ENCODE data around the gene IGSF8. TPM values are rescaled to one million over a fixed set of nuclear protein-coding genes. Genes with fewer than 3 reads are reported as not detected.

IGSF8 gene
- polyA plus RNA-seq, 1 of the 3 experiments (the other 2 are of a cell fraction), result 67.9 TPM

DNA sequence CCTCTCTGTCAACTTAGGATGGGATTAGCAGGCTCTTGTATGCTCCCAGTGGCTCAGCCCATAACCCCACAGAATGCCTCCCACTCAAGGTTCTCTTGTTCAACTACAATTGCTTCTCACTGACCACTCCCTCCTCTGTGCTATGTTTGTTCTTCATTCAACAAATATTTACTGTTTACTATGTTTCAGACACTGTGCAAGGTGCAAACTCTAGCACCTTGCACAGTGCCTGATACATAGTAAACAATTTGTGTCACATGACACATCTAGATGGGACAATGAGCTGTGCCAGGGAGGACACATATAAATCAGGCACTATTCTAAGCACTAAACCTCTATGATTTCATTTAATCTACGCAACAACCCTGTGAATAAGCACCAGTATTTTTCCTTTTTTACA lies 32.5 kb upstream of the IGSF8 start:
- Histone ChIP-seq H3K79me2 (ENCODE audit: insufficient read depth) (no peaks in the 10 kb centered on the region), H3K4me1 (ENCODE audit: control insufficient read depth in 1 of 2, insufficient read depth in 2 of 2, low read depth in 1 of 2, low read length in 1 of 2) (no peaks in the 10 kb centered on the region), H3F3A (replicated peaks; ENCODE audit: insufficient read depth) (no peaks in the 10 kb centered on the region), H3K9ac (no peak overlapping the region), H4K20me1 (ENCODE audit: insufficient read depth) (no peaks in the 10 kb centered on the region), H3K9me2 (no peaks in the 10 kb centered on the region), H3K4me3 (ENCODE audit: low read depth in 2 of 2, low read length in 1 of 2) (no peak overlapping the region), H3K9me3 (no peaks in the 10 kb centered on the region), H2AFZ (ENCODE audit: low read depth) (no peak overlapping the region), H3K27ac (ENCODE audit: low read depth in 2 of 2, low read length in 1 of 2) (no peak overlapping the region), H3K27me3 (ENCODE audit: insufficient read depth) (0 out of 2 replicates have a peak, but pooled peaks cover 4% of the 10 kb centered on the region), H3K4me2 (no peak overlapping the region), H3K36me3 (replicated peaks in 1 of 2; ENCODE audit: control insufficient read depth in 1 of 2, insufficient read depth in 2 of 2, low read length in 1 of 2) (no peaks in the 10 kb centered on the region)
- 64% methylated on average over 1 of the region's 1 CpG for WGBS (ENCODE audit: low lambda C conversion rate)
- TF ChIP-seq GATA2 (CRISPR knock-in tag; IDR thresholded peaks at IDR 0.05) (no peak), TEAD4 (IDR thresholded peaks at IDR 0.05; ENCODE audit: borderline replicate concordance, insufficient read depth) (no peak), GABPA (IDR thresholded peaks at IDR 0.05; ENCODE audit: low read depth) (no peak), NFIC (IDR thresholded peaks at IDR 0.05; ENCODE audit: borderline replicate concordance) (no peak), RFX5 (IDR thresholded peaks at IDR 0.05; ENCODE audit: low read length) (no peak), FOSL2 (IDR thresholded peaks at IDR 0.05; ENCODE audit: borderline replicate concordance, low read depth) (no peak), MEF2A (IDR thresholded peaks at IDR 0.05; ENCODE audit: borderline replicate concordance, low read depth) (no peak), RAD21 (IDR thresholded peaks at IDR 0.05; ENCODE audit: low read length) (no peak), ELF1 (IDR thresholded peaks at IDR 0.05) (no peak), TCF12 (IDR thresholded peaks at IDR 0.05) (no peak), FOXM1 (IDR thresholded peaks at IDR 0.05; ENCODE audit: low read depth) (no peak), CTCF (IDR thresholded peaks at IDR 0.05) (no peak), SMC3 (IDR thresholded peaks at IDR 0.05; ENCODE audit: low read depth, low read length) (no peak), POLR2AphosphoS5 (IDR thresholded peaks at IDR 0.05; ENCODE audit: low read depth, low read length) (no peak), FOXJ3 (CRISPR knock-in tag; IDR thresholded peaks at IDR 0.05) (no peak), RXRA (IDR thresholded peaks at IDR 0.05; ENCODE audit: borderline replicate concordance, low read depth) (no peak)
- TF ChIP-seq, protein P1, sequence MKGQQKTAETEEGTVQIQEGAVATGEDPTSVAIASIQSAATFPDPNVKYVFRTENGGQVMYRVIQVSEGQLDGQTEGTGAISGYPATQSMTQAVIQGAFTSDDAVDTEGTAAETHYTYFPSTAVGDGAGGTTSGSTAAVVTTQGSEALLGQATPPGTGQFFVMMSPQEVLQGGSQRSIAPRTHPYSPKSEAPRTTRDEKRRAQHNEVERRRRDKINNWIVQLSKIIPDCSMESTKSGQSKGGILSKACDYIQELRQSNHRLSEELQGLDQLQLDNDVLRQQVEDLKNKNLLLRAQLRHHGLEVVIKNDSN (IDR thresholded peaks at IDR 0.05; ENCODE audit: borderline replicate concordance, low read depth), result no peak
- TF ChIP-seq, protein P2, sequence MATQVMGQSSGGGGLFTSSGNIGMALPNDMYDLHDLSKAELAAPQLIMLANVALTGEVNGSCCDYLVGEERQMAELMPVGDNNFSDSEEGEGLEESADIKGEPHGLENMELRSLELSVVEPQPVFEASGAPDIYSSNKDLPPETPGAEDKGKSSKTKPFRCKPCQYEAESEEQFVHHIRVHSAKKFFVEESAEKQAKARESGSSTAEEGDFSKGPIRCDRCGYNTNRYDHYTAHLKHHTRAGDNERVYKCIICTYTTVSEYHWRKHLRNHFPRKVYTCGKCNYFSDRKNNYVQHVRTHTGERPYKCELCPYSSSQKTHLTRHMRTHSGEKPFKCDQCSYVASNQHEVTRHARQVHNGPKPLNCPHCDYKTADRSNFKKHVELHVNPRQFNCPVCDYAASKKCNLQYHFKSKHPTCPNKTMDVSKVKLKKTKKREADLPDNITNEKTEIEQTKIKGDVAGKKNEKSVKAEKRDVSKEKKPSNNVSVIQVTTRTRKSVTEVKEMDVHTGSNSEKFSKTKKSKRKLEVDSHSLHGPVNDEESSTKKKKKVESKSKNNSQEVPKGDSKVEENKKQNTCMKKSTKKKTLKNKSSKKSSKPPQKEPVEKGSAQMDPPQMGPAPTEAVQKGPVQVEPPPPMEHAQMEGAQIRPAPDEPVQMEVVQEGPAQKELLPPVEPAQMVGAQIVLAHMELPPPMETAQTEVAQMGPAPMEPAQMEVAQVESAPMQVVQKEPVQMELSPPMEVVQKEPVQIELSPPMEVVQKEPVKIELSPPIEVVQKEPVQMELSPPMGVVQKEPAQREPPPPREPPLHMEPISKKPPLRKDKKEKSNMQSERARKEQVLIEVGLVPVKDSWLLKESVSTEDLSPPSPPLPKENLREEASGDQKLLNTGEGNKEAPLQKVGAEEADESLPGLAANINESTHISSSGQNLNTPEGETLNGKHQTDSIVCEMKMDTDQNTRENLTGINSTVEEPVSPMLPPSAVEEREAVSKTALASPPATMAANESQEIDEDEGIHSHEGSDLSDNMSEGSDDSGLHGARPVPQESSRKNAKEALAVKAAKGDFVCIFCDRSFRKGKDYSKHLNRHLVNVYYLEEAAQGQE (IDR thresholded peaks at IDR 0.05; ENCODE audit: low read depth, low read length), result no peak
- CTCF ChIA-PET, result interaction anchor here (1.2 to 2.3 kb wide), 4 partner anchors 46 to 121 kb away, joined by 3 to 11 read pairs (median 6); no protein-coding TSS in a partner anchor
- no peak for DNase-seq
- POLR2A ChIA-PET, result no interaction called here

Measured in SK-N-SH (cell line).